Measurements from ENCODE around the gene SLC9A8.
A peak's percentile ranks its signal among the peaks of the same experiment; 100 is the strongest.

SLC9A8 gene

GRCh38 chr20:49813305-49813974 lies 812 bp downstream of the SLC9A8 start:
- no peak for DNase-seq (ENCODE audit: low read depth in 3 of 3)

DNA sequence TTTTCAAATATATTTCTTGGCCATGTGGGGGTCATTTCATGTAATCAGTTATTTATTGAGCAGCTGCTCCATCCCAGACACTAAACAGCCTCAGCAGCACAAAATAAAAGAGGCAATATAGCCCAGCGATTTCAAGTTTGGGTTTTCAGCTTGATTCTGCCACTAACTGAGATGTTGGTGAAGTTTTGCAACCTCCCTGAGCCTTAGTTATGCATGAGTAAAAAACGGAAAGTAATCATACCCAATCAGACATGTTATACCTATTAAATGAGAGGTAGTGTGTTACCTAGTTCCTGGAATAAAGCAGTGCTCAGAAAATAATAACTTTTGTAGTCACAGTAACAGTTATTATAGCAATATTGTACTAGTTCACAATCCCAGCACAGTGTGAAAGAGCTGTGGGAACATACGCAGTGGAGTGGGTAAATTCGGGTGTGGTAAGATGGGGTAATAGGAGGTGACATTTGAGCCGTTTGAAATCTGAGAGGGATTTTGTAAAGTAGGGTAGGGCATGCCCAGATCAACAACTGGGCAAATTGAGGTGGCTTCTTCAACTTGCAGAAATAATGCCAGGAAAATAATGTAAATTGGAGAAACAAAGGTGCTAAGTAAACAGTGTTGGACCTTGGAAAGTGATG lies 1.5 kb downstream of the SLC9A8 start:
- no peak for DNase-seq (ENCODE audit: low read depth in 3 of 3)

DNA sequence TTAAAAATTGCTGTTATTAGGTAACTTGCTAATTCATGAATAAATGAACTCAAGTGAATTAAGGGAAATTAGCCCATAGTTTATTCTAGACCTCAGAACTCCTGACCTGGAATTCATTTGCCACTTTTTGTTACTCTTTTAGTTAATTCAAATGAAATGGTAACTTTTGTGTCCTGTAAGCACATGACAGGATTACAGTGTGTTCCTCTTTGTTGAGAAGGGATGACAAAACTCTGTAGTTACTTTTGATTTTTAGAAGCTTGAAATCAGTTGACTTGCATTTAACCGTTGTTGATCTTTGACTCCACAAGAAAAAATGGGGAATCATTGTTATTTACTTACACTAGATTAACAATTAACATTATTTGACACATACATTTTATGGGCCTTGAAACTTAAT lies 6.2 kb downstream of the SLC9A8 start:
- no peak for DNase-seq (ENCODE audit: low read depth in 3 of 3)

- DNase-seq (ENCODE audit: low read depth in 3 of 3): no peak
Measured at GRCh38 chr20:49819702-49820101, 7.1 kb downstream of the SLC9A8 start.

DNA sequence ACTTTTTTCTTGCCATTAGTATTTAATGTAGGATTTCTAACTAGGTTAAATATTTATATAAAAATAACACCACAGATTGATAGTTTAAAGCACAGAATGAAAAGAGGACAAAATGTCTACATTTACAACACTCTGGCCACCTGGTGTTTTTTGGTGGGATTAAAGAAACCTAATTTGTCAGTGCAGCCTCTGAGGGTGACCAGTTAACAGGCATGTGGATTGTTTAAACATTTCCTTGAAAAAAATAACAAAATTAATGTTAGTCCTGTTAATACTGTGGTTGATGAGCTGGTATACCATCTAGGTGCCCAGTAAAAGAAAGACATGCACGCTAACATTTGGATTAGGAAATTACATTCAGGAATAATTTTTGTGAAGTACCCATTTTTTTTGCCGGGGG lies 8.8 kb downstream of the SLC9A8 start:
- no peak for DNase-seq (ENCODE audit: low read depth in 3 of 3)

- DNase-seq (ENCODE audit: low read depth in 3 of 3): no peak
Measured at GRCh38 chr20:49821870-49822331, 9.3 kb downstream of the SLC9A8 start.

DNA sequence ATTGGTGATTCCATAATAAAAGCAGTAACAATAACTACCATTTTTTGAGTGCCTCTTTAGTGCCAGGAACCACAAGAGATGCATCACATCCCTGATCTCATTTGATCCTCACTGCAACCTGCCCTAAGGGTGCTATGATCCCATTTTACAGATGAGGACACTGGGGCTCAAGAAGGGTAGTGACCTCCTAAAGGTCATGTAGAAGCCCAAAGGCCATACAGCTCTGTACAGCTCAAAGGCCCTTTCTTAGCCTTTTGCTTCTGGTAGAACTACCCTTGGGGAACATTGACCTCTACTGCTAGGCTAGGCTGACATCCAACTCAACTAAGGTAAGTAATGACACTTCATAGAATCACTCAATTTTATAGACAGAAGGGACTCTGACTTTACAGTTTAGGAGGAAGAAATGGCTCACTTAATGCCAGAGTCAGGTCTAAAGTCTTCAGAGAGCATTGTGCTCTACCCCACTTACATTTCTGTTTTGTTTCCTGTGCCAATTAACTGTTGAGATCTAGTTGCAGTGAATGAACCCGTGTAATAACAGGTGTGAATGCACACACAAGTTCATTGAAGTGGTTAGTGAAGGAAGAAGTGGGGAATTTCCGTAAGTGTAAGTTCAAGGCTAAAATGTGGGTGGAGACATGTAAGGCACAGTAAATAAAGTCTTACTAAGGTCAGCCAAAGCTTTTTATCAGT lies 10.7 kb downstream of the SLC9A8 start:
- no peak for DNase-seq (ENCODE audit: low read depth in 3 of 3)

DNA sequence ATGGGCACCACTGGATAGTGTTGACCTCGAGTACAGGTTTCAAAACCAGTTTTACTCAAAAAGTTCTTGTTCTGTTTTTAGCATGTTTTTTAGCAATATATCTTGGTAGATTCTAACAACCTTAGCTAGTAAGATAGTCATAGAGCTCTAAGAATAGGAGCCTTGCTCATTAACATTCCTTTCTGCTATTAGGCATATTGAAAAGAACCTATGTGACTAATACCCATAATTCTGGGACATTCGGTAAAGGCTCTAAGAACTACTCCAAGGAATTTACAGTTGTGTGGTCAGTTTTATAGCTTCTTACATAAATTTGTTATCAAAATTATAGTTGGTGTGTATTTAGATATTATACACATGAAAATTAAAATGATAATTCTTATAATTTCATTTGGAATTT lies 11.6 kb downstream of the SLC9A8 start:
- DNase-seq (ENCODE audit: low read depth in 3 of 3): no peak

DNA sequence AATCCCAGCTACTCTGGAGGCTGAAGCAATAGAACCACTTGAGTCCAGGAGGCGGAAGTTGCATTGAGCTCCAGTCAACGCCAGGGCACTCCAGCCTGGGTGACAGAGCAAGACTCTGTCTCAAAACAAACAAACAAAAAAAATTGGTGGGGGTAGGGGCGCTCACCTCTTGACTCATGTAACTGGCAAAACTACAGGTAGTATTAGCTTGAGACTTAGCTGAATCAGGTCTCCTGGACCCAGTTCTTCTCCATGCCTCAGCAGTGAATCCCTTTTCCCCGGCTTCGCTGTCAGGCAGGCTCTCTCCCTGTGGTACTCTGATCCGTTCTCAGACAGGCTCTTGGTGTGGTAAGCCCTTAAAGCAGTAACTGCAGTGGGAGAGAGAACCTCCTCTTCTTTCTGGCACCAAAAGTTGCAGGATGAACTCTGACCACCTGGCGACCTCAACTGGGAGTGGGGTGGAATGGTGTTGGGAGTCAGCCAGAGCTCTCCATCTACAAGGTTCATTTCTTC lies 12.9 kb downstream of the SLC9A8 start:
- DNase-seq (ENCODE audit: low read depth in 3 of 3): no peak

DNA sequence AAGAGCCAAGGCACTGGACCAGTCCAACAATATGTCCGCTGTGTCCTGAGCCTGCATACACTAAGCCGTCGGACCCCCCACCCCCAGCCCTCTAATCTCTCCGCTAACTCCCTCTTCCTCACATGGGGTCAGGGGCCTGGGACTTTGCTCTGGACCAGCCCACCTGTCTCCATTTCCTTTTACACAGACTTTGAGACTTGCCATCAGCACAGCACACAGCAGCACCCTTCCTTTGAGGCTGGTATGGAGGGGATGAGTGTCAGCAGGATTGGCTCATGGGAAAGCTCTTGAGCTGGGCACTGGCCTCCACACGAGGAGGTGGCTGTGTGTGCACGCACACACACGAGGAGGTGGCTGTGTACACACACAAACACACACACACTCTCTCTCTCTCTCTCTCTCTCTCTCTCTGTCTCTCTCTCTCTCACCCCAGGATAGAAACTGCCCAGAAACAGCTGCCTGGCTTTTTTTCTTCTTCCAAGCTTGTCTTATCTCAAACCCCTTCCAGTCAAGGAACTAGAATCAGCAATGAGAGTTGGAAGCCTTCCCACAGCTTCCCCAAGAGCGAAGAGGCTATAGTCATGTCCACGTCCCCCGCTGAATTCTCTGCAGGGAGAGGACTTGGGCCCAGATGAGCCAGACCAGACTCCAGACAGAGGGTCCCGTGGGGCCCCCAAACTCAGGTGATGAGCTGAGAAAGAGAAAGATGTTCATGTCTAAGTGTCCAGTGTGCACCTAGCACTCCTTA lies 18.6 kb downstream of the SLC9A8 start:
- no peak for DNase-seq (ENCODE audit: low read depth in 3 of 3)

GRCh38 chr20:49831770-49832631 lies 19.4 kb downstream of the SLC9A8 start:
- DNase-seq (ENCODE audit: low read depth in 3 of 3): no peak

DNA sequence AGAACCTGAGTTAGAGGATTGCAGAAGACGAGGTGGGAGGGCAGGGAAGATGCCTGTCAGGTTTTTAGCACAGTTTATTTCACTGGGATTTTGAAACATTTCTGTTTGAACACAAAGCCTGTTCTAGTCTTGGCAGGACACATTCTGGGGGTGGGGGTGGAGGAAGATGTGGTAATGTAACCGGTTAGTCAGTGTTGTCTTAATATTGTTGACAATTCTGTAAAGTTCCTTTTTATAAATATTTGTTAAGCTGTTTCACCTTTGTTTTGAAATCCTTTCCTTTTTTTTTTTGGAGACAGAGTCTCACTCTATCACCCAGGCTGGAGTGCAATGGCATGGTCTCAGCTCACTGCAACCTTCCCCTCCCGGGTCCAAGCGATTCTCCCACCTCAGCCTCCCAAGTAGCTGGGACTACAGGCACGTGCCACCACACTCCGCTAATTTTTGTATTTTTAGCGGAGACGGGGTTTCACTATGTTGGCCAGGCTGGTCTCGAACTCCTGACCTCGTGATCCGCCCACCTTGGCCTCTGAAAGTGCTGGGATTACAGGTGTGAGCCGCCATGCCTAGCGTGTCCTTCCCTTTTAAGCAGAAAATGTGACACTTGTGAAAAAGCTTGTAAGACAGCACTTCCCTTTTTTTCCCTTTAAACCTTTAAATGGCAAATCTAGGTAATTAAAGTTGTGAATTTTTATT lies 20.2 kb downstream of the SLC9A8 start:
- no peak for DNase-seq (ENCODE audit: low read depth in 3 of 3)

DNA sequence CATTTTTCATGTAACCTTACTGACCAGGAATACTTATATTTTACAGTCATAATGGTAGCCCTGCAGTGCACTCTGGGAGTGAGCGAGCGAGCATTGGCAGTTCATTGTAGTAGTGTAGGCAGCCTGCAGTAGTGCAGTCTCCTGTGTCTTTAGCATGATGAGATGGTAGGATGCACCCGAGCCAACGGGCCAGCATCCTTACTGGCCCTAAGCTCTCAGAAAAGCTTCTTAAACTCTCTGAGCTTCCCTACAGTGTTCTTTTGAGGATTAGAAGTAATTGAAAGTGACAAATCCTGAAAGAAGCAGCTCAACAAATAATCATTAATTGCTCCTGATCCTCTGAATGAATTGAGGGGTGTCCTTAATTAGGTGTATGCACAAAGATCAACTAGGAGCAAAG lies 20.9 kb downstream of the SLC9A8 start:
- DNase-seq (ENCODE audit: low read depth in 3 of 3): no peak

- DNase-seq (ENCODE audit: low read depth in 3 of 3): no peak
Measured at GRCh38 chr20:49835031-49835430, 22.4 kb downstream of the SLC9A8 start.

GRCh38 chr20:49838546-49838945 lies 25.9 kb downstream of the SLC9A8 start:
- DNase-seq (ENCODE audit: low read depth in 3 of 3): no peak

- no peak for DNase-seq (ENCODE audit: low read depth in 3 of 3)
Measured at GRCh38 chr20:49843139-49843538, 30.5 kb downstream of the SLC9A8 start.

DNA sequence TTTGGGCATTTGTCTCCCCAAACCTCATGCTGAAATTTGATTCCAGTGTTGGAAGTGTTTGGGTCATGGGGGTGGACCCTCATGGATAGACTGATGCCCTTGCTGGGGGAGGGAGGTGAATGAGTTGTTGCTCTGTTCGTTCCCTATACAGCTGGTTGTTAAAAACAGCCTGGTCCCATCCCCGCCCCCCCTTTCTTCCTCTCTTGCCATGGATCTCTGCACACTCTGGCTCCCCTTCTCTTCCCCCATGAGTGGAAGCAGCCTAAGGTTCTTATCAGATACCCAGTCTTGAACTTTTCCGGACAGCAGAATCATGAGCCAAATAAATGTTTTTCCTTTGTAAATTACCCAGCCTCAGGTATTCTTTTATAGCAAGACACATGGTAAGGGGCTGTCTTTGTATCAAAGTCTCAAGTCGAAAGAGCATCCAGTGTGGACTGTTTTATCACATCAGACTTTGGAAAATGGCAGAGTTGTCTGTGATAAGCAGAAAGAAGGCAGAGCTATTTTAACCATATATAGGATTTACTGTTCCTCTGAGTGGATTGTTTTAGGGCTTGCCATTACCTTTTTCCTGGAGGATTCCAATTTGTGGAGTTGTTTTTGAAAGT lies 31.2 kb downstream of the SLC9A8 start:
- DNase-seq (ENCODE audit: low read depth in 3 of 3): no peak

DNA sequence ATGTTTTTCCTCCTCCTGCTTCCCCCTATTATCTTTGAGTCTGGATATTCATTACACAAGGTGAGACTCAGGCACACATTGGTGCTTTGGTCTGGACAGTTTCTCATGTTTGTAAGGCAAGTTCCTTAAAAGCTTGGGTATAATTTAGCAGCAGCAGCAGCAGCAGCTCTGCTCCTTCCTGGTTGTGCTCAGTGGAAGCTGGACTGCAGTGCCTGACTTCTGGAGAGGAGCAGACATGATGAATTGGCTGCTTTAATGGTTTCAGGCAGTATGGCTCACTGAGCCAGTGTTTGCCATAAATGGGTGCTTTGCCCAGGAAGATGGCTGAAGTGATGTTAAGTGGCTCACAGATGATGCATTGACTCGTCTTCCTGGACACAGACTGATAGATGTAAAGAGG lies 32.4 kb downstream of the SLC9A8 start:
- DNase-seq (ENCODE audit: low read depth in 3 of 3): no peak

GRCh38 chr20:49846206-49846807 lies 33.7 kb downstream of the SLC9A8 start:
- DNase-seq (ENCODE audit: low read depth in 3 of 3): peak; percentile 17 to 35 (median 32)
